Measurements from ENCODE around the gene PRKD2.

The PRKD2 gene

DNA sequence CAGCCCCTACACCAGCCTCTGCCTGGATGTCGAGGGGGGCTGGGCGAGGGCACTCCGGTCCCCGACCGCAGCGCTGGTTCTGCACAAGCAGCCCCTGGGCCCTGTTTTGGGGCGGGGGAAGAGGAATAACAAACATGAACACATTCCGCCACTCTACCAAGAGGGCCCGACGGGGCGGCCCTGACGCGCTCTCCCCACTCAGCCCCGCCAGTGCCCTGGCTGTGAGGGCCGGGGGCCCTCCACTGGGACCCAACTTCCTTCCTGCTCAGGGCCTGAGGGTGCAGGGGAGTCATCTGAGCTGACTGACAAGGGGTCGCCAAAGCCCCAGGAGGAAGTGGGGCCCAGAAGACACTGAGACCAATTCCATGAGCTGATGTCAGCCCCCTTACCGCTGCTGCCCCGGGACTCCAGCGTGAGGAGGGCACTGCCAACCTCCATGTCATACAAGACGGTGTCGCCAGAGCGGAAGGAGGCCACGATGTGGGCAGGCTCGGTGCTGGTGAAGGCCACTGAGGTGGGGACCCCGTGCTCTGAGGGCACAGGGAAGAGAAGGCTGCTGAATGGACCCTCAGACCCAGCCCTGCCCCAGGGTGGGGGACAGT, 5.6 kb upstream of the PRKD2 start:
- peaks cover 76% of the 10 kb centered on the region for H4K20me1 ChIP-seq (ENCODE audit: insufficient read depth, low read length)
- no peak overlapping the region for H3K9ac ChIP-seq (ENCODE audit: low read depth, low read length)
- H2AFZ ChIP-seq (ENCODE audit: low read depth, low read length) = no peak overlapping the region
- no peaks in the 10 kb centered on the region for H3K9me3 ChIP-seq (ENCODE audit: insufficient read depth, low read length, severe bottlenecking)
- peak overlapping the region; percentile 29; the same call in 1 of the 2 replicates for H3K27ac ChIP-seq (ENCODE audit: low read length)
- H3K4me2 ChIP-seq (ENCODE audit: insufficient read depth, low read length) = no peak overlapping the region
- H3K4me3 ChIP-seq (ENCODE audit: low read depth in 1 of 2, low read length in 2 of 2) = no peak overlapping the region
- TF ChIP-seq CTCF (IDR thresholded peaks at IDR 0.05; ENCODE audit: borderline replicate concordance, extremely low read depth, low read length, poor library complexity, severe bottlenecking) (no peak), EZH2 (IDR thresholded peaks at IDR 0.05; ENCODE audit: borderline replicate concordance, low read depth, low read length, severe bottlenecking) (no peak)
- no peaks in the 10 kb centered on the region for H3K27me3 ChIP-seq (ENCODE audit: insufficient read depth, low read length, poor library complexity)
- peak; percentile 30 for DNase-seq
- peaks cover 7% of the 10 kb centered on the region for H3K79me2 ChIP-seq (ENCODE audit: insufficient read depth, low read length)
- H3K4me1 ChIP-seq (ENCODE audit: insufficient read depth, low read length) = peaks cover 33% of the 10 kb centered on the region
- H3K36me3 ChIP-seq (ENCODE audit: insufficient read depth, low read length) = peaks cover 86% of the 10 kb centered on the region
- ATAC-seq (ENCODE audit: insufficient read depth, low read depth) = no peak

GRCh38 chr19:46722004-46722380, 5.1 kb upstream of the PRKD2 start:
- H2AFZ ChIP-seq (ENCODE audit: low read depth, low read length) = no peak overlapping the region
- H3K79me2 ChIP-seq (ENCODE audit: insufficient read depth, low read length) = peaks cover 8% of the 10 kb centered on the region
- H3K36me3 ChIP-seq (ENCODE audit: insufficient read depth, low read length) = peaks cover 81% of the 10 kb centered on the region
- no peak overlapping the region for H3K4me3 ChIP-seq (ENCODE audit: low read depth in 1 of 2, low read length in 2 of 2)
- no peaks in the 10 kb centered on the region for H3K9me3 ChIP-seq (ENCODE audit: insufficient read depth, low read length, severe bottlenecking)
- H3K27me3 ChIP-seq (ENCODE audit: insufficient read depth, low read length, poor library complexity) = no peaks in the 10 kb centered on the region
- H3K27ac ChIP-seq (ENCODE audit: low read length) = no peak overlapping the region
- TF ChIP-seq EZH2 (IDR thresholded peaks at IDR 0.05; ENCODE audit: borderline replicate concordance, low read depth, low read length, severe bottlenecking) = no peak
- TF ChIP-seq CTCF (IDR thresholded peaks at IDR 0.05; ENCODE audit: borderline replicate concordance, extremely low read depth, low read length, poor library complexity, severe bottlenecking) = no peak
- no peak overlapping the region for H3K4me2 ChIP-seq (ENCODE audit: insufficient read depth, low read length)
- peaks cover 38% of the 10 kb centered on the region for H3K4me1 ChIP-seq (ENCODE audit: insufficient read depth, low read length)
- peaks cover 72% of the 10 kb centered on the region for H4K20me1 ChIP-seq (ENCODE audit: insufficient read depth, low read length)
- no peak overlapping the region for H3K9ac ChIP-seq (ENCODE audit: low read depth, low read length)
- DNase-seq = no peak
- ATAC-seq (ENCODE audit: insufficient read depth, low read depth) = no peak

DNA sequence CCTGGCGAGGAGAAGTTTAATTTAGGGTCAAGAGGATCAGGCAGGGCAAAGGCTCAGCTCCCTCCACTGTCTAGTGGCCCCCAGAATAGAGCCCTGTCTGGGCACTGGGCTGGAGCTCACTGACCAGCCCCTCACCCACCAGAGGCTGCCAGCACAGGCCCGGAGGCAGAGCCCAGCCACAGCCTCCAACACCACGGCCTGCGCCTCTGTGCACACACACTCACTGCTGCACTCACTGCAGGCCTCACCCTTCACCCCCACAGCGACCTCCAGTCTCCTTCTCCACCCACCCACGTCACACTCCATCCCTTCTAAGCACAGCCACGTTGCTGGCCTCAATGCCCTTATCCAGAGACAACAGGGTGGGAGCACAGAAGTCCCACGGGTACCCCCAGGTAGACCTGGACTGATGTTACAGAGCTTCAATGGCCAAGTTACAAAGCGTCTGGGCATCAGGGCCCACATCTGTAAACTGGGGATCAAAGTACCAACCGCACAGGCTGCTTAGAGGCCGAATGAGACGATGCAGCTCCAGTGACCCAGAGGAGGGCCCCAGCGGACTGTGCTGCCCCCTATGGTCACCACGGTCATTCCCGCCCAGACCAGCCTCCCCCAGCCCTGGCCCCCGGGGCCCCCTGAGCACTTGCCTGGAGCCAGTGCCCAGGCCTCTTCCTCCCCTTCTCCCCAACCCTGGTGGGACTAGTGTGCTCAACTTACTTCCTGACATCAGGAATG, 4.5 kb upstream of the PRKD2 start:
- H3K4me1 ChIP-seq (ENCODE audit: insufficient read depth, low read length) = peaks cover 38% of the 10 kb centered on the region
- H3K27me3 ChIP-seq (ENCODE audit: insufficient read depth, low read length, poor library complexity) = no peaks in the 10 kb centered on the region
- no peaks in the 10 kb centered on the region for H3K9me3 ChIP-seq (ENCODE audit: insufficient read depth, low read length, severe bottlenecking)
- peak overlapping the region; percentile 53; the same call in 1 of the 2 replicates for H3K27ac ChIP-seq (ENCODE audit: low read length)
- TF ChIP-seq EZH2 (IDR thresholded peaks at IDR 0.05; ENCODE audit: borderline replicate concordance, low read depth, low read length, severe bottlenecking) = no peak
- no peak for TF ChIP-seq CTCF (IDR thresholded peaks at IDR 0.05; ENCODE audit: borderline replicate concordance, extremely low read depth, low read length, poor library complexity, severe bottlenecking)
- H3K79me2 ChIP-seq (ENCODE audit: insufficient read depth, low read length) = peaks cover 11% of the 10 kb centered on the region
- no peak overlapping the region for H3K9ac ChIP-seq (ENCODE audit: low read depth, low read length)
- peaks cover 69% of the 10 kb centered on the region for H4K20me1 ChIP-seq (ENCODE audit: insufficient read depth, low read length)
- H3K36me3 ChIP-seq (ENCODE audit: insufficient read depth, low read length) = peaks cover 75% of the 10 kb centered on the region
- H3K4me2 ChIP-seq (ENCODE audit: insufficient read depth, low read length) = no peak overlapping the region
- H3K4me3 ChIP-seq (ENCODE audit: low read depth in 1 of 2, low read length in 2 of 2) = no peak overlapping the region
- DNase-seq (no peak), ATAC-seq (ENCODE audit: insufficient read depth, low read depth) (no peak)
- no peak overlapping the region for H2AFZ ChIP-seq (ENCODE audit: low read depth, low read length)

All from DND-41 (cell line).